Epithelial cell of esophagus (primary cell): ENCODE results near the gene ACYP1.

ENCODE experiments used
- DNase-seq: peaks from one replicate; pipeline ENCODE4 v3.0.0; 2010; ENCODE audit warnings: low read depth
- H3K4me3 ChIP-seq: 2 replicates; pipeline ENCODE4 v1.5.1; 2011; ENCODE audit warnings: mild to moderate bottlenecking, low read length, control low read depth
- CTCF ChIP-seq: IDR thresholded peaks from 2 replicates; pipeline ENCODE4 v1.5.1; 2011; ENCODE audit warnings: low read depth, mild to moderate bottlenecking, low read length, control low read depth, inconsistent platforms; ENCODE audit not compliant: insufficient read depth; ENCODE audit errors: missing control alignments

ACYP1 gene

GRCh38 chr14:75025876-75026275 lies 37.9 kb downstream of the ACYP1 start:
- DNase-seq: no peak
- no peak for TF ChIP-seq CTCF
- H3K4me3 ChIP-seq: no peak overlapping the region

GRCh38 chr14:75025082-75025481 lies 38.7 kb downstream of the ACYP1 start:
- TF ChIP-seq CTCF: no peak
- no peak overlapping the region for H3K4me3 ChIP-seq
- peak; percentile 55 for DNase-seq

- no peak overlapping the region for H3K4me3 ChIP-seq
- TF ChIP-seq CTCF: no peak
- DNase-seq: no peak
Observed at GRCh38 chr14:75023108-75023507, 40.7 kb downstream of the ACYP1 start.

GRCh38 chr14:75022655-75023054 lies 41.2 kb downstream of the ACYP1 start:
- DNase-seq: peak; percentile 26
- no peak overlapping the region for H3K4me3 ChIP-seq
- TF ChIP-seq CTCF: peak; percentile 45

- H3K4me3 ChIP-seq: no peak overlapping the region
- DNase-seq: peak; percentile 69
- TF ChIP-seq CTCF: no peak
Observed at GRCh38 chr14:75018694-75019093, 45.1 kb downstream of the ACYP1 start.

GRCh38 chr14:75016815-75017214 lies 47.0 kb downstream of the ACYP1 start:
- H3K4me3 ChIP-seq: no peak overlapping the region
- no peak for DNase-seq
- no peak for TF ChIP-seq CTCF

GRCh38 chr14:75015496-75015895 lies 48.3 kb downstream of the ACYP1 start:
- no peak overlapping the region for H3K4me3 ChIP-seq
- no peak for DNase-seq
- TF ChIP-seq CTCF: no peak
